Neuron (in vitro differentiated cells): ENCODE results near the gene KRT13.

Source experiments
- H2AFZ ChIP-seq: one replicate; pipeline ENCODE4 v1.6.1; 2013; ENCODE audit warnings: low read depth, mild to moderate bottlenecking, inconsistent platforms, low read length, moderate library complexity
- H3K27me3 ChIP-seq: one replicate; pipeline ENCODE4 v1.6.1; 2013; ENCODE audit warnings: low read length; ENCODE audit not compliant: insufficient read depth
- H3K36me3 ChIP-seq: one replicate; pipeline ENCODE4 v1.6.1; 2013; ENCODE audit warnings: low read length; ENCODE audit not compliant: insufficient read depth
- H3K4me1 ChIP-seq: one replicate; pipeline ENCODE4 v1.6.1; 2013; ENCODE audit warnings: low read length; ENCODE audit not compliant: insufficient read depth
- H3K4me3 ChIP-seq: 2 replicates; pipeline ENCODE4 v1.5.1; 2013; ENCODE audit warnings: mild to moderate bottlenecking, low read length, moderate library complexity
- H3K9me3 ChIP-seq: one replicate; pipeline ENCODE4 v1.6.1; 2013; ENCODE audit warnings: low read length

The KRT13 gene

GRCh38 chr17:41505007-41505808 lies at the start of gene KRT13:
TSS of gene KRT13 (minus strand) at chr17:41505612. CDS start at chr17:41505550, 62 bp downstream.
- H3K4me3 ChIP-seq: no peak within 1 kb of the TSS
- H2AFZ ChIP-seq: no peak within 1 kb of the TSS
- no peaks in the 10 kb centered on the region for H3K4me1 ChIP-seq
- H3K9me3 ChIP-seq: no peaks in the 10 kb centered on the region
- H3K36me3 ChIP-seq: no peaks in the 10 kb centered on the region
- no peaks in the 10 kb centered on the region for H3K27me3 ChIP-seq

- Histone ChIP-seq H2AFZ (no peak overlapping the region), H3K9me3 (no peaks in the 10 kb centered on the region), H3K4me3 (no peak overlapping the region), H3K4me1 (peaks cover 5% of the 10 kb centered on the region), H3K27me3 (no peaks in the 10 kb centered on the region), H3K36me3 (no peaks in the 10 kb centered on the region)
Measured at GRCh38 chr17:41553987-41554680, 48.7 kb upstream of the KRT13 start.

DNA sequence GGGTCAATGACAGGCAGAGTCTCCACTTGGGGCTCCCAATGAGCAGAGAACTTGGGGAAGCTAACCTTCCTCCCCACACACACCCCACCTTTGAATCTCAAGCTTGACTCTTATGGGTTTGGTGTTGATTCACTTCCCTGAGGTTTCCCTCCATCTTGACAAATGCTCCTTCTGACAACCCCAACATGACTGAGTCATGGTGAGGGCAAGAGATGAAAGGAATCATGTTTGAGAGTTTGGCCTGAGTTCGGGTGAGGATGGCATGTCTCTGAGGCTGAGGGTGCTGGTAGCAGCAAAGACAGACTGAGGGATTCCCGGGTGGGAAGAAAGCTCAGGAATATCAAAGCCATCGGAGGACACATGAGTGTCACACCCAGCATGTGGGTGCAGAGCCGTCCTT lies 47.8 kb upstream of the KRT13 start:
- Histone ChIP-seq H3K27me3 (no peaks in the 10 kb centered on the region), H3K4me3 (no peak overlapping the region), H3K4me1 (peaks cover 5% of the 10 kb centered on the region), H3K36me3 (no peaks in the 10 kb centered on the region), H2AFZ (no peak overlapping the region), H3K9me3 (no peaks in the 10 kb centered on the region)

- H2AFZ ChIP-seq: no peak overlapping the region
- no peaks in the 10 kb centered on the region for H3K9me3 ChIP-seq
- no peak overlapping the region for H3K4me3 ChIP-seq
- no peaks in the 10 kb centered on the region for H3K27me3 ChIP-seq
- no peaks in the 10 kb centered on the region for H3K36me3 ChIP-seq
- H3K4me1 ChIP-seq: peaks cover 5% of the 10 kb centered on the region
Measured at GRCh38 chr17:41552455-41552854, 47.0 kb upstream of the KRT13 start.

GRCh38 chr17:41551365-41551764 lies 46.0 kb upstream of the KRT13 start:
- peaks cover 5% of the 10 kb centered on the region for H3K4me1 ChIP-seq
- no peaks in the 10 kb centered on the region for H3K9me3 ChIP-seq
- no peaks in the 10 kb centered on the region for H3K27me3 ChIP-seq
- H2AFZ ChIP-seq: no peak overlapping the region
- no peaks in the 10 kb centered on the region for H3K36me3 ChIP-seq
- H3K4me3 ChIP-seq: no peak overlapping the region

- Histone ChIP-seq H3K27me3 (no peaks in the 10 kb centered on the region), H3K4me1 (peaks cover 5% of the 10 kb centered on the region), H3K36me3 (no peaks in the 10 kb centered on the region), H3K9me3 (no peaks in the 10 kb centered on the region), H2AFZ (no peak overlapping the region), H3K4me3 (no peak overlapping the region)
Measured at GRCh38 chr17:41549596-41550039, 44.2 kb upstream of the KRT13 start.

GRCh38 chr17:41548844-41549595 lies 43.6 kb upstream of the KRT13 start:
- H3K9me3 ChIP-seq: no peaks in the 10 kb centered on the region
- peaks cover 5% of the 10 kb centered on the region for H3K4me1 ChIP-seq
- no peaks in the 10 kb centered on the region for H3K27me3 ChIP-seq
- H2AFZ ChIP-seq: no peak overlapping the region
- no peaks in the 10 kb centered on the region for H3K36me3 ChIP-seq
- H3K4me3 ChIP-seq: no peak overlapping the region

- peaks cover 5% of the 10 kb centered on the region for H3K4me1 ChIP-seq
- H3K36me3 ChIP-seq: no peaks in the 10 kb centered on the region
- no peak overlapping the region for H2AFZ ChIP-seq
- H3K9me3 ChIP-seq: no peaks in the 10 kb centered on the region
- no peaks in the 10 kb centered on the region for H3K27me3 ChIP-seq
- H3K4me3 ChIP-seq: no peak overlapping the region
Measured at GRCh38 chr17:41547921-41548843, 42.8 kb upstream of the KRT13 start.

GRCh38 chr17:41547378-41547841 lies 42.0 kb upstream of the KRT13 start:
- Histone ChIP-seq H2AFZ (no peak overlapping the region), H3K36me3 (no peaks in the 10 kb centered on the region), H3K27me3 (no peaks in the 10 kb centered on the region), H3K9me3 (no peaks in the 10 kb centered on the region), H3K4me1 (peaks cover 5% of the 10 kb centered on the region), H3K4me3 (no peak overlapping the region)

- Histone ChIP-seq H3K9me3 (no peaks in the 10 kb centered on the region), H3K4me3 (no peak overlapping the region), H3K4me1 (peaks cover 5% of the 10 kb centered on the region), H3K36me3 (no peaks in the 10 kb centered on the region), H3K27me3 (no peaks in the 10 kb centered on the region), H2AFZ (no peak overlapping the region)
Measured at GRCh38 chr17:41546819-41547218, 41.4 kb upstream of the KRT13 start.

DNA sequence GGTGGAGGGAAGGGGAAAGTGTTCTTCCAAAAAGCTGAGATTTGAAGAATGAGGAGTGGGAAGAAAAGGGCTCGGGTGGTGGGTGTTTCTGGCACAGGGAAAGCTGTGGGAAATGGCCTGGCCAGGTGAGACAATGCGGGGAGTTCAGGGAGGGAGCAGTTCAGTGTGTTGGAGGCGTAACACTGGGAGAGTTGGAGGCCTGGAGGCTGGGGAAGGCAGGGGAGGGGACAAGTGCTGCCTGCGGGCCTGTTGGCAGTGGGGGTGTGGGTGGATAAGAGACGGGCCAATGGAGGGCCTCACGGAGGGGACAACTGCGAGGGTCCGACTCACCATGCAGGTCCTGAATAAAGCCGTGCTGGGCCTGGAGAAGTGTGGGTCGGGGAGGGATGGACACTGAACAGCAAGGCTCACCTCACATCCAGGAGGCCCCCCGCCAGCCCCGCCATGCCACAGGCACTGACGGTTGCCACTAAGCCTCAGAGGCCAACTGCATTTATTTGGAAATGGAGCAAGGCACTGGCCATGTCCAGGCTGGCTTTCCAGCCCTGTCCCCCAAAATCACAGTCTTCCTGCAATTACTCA lies 40.5 kb upstream of the KRT13 start:
- Histone ChIP-seq H3K4me1 (peaks cover 5% of the 10 kb centered on the region), H3K4me3 (no peak overlapping the region), H2AFZ (no peak overlapping the region), H3K9me3 (no peaks in the 10 kb centered on the region), H3K27me3 (no peaks in the 10 kb centered on the region), H3K36me3 (no peaks in the 10 kb centered on the region)

DNA sequence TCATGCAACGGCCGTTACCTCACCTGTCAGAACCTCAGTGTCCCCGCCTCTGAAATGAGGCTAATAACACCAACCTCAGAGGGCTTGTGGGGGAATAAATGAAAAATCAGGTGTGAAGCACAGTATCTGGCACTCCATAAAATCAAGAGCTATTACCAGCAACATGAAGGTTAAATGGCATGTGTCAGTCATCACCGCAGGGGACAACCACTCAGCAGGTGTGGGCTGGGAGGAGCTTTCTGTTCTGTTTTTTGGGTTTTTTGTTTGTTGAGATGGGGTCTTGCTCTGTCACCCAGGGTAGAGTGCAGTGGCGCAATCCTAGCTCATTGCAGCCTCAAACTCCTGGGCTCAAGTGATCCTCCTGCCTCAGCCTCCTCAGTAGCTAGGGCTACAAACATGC lies 39.5 kb upstream of the KRT13 start:
- no peak overlapping the region for H2AFZ ChIP-seq
- no peaks in the 10 kb centered on the region for H3K27me3 ChIP-seq
- no peaks in the 10 kb centered on the region for H3K36me3 ChIP-seq
- peaks cover 5% of the 10 kb centered on the region for H3K4me1 ChIP-seq
- H3K4me3 ChIP-seq: no peak overlapping the region
- no peaks in the 10 kb centered on the region for H3K9me3 ChIP-seq
